HepG2 (cell line): ENCODE results near the gene EIF4G3. TPM values are rescaled to one million over a fixed set of nuclear protein-coding genes. Genes with fewer than 3 reads are reported as not detected.

Experiments used
- ATAC-seq: fragments of 200-7000 bp; cut with Tn5 transposase; 3 replicates; pipeline ENCODE4 v1.9.1; 2020; ENCODE audit warnings: mild to moderate bottlenecking, moderate library complexity
- BruUV-seq: library from RNA; stranded (reverse); fragments of 400-500 nt; replicated peaks from 2 replicates; lab custom pipeline; 2021; lab: Mats Ljungman, UMichigan
- CTCF ChIA-PET: fragments of 300-600 bp; formaldehyde crosslinking; extraction: SDS; loops from one replicate; lab custom pipeline; 2021; ENCODE audit warnings: low total read pairs, inconsistent platforms, low intra/inter-chr PET ratio; lab: Yijun Ruan, JAX
- POLR2A ChIA-PET: fragments of 350-600 bp; sonication (Branson Sonifier 250); formaldehyde crosslinking; loops from one replicate; lab custom pipeline; 2020; ENCODE audit warnings: antibody characterized with exemption, inconsistent platforms; lab: Yijun Ruan, JAX
- DNase-seq: peaks from one replicate; pipeline ENCODE4 v3.0.0-alpha.2; 2015; ENCODE audit warnings: low spot score
- FAIRE-seq: peaks from 3 replicates; lab custom pipeline; 2011; peaks lifted over from hg19 to GRCh38; lab: Jason Lieb, UNC
- H2AFZ ChIP-seq: one replicate; pipeline ENCODE4 v1.6.1; 2011; ENCODE audit warnings: low read length, inconsistent platforms
- H3K27ac ChIP-seq: fragments of 300-600 bp; 3 replicates; pipeline ENCODE4 v1.8.0; 2011; ENCODE audit warnings: mixed run types, mild to moderate bottlenecking, mixed read lengths, low read length, inconsistent platforms; ENCODE audit not compliant: insufficient read depth; ENCODE audit errors: extremely low read length
- H3K27me3 ChIP-seq, 2 experiments: fragments of 200-600 bp in 1 of 2; 2 replicates in 1 of 2; 3 replicates in 1 of 2; pipeline versions ENCODE4 v1.6.0 to v1.8.0; 2011; ENCODE audit warnings: low read length in 2 of 2, mild to moderate bottlenecking in 2 of 2, moderate library complexity in 2 of 2, inconsistent platforms in 1 of 2; ENCODE audit not compliant: insufficient read depth in 2 of 2, control insufficient read depth in 1 of 2
- H3K36me3 ChIP-seq, 2 experiments: fragments of 200-600 bp in 1 of 2; replicated peaks in 1 of 2; 2 replicates in 1 of 2; 3 replicates in 1 of 2; pipeline versions ENCODE4 v1.5.1 to v1.8.0; 2011; ENCODE audit warnings: low read length in 2 of 2, inconsistent platforms in 1 of 2; ENCODE audit not compliant: insufficient read depth in 2 of 2, control insufficient read depth in 1 of 2
- H3K4me1 ChIP-seq: 2 replicates; pipeline ENCODE4 v1.5.1; 2012; ENCODE audit warnings: low read length, inconsistent platforms; ENCODE audit not compliant: insufficient read depth
- H3K4me2 ChIP-seq: 2 replicates; pipeline ENCODE4 v1.6.0; 2011; ENCODE audit warnings: low read depth, low read length, inconsistent platforms
- H3K4me3 ChIP-seq, 3 experiments: fragments of 200-600 bp in 1 of 3; sonication (generic), shearing (Covaris generic) in 1 of 3; replicated peaks in 1 of 3; 2 replicates each; pipeline ENCODE4 v1.5.1; 2011 to 2016; ENCODE audit warnings: low read length in 3 of 3, inconsistent platforms in 2 of 3, low read depth in 2 of 3, mild to moderate bottlenecking in 2 of 3, control low read depth in 1 of 3, mixed read lengths in 1 of 3; ENCODE audit not compliant: insufficient read depth in 1 of 3
- H3K79me2 ChIP-seq: one replicate; pipeline ENCODE4 v1.6.1; 2011; ENCODE audit warnings: low read length, inconsistent platforms; ENCODE audit not compliant: insufficient read depth
- H3K9ac ChIP-seq: 2 replicates; pipeline ENCODE4 v1.6.0; 2011; ENCODE audit warnings: mild to moderate bottlenecking, low read depth, low read length, inconsistent platforms; ENCODE audit not compliant: insufficient read depth
- H3K9me3 ChIP-seq: 2 replicates; pipeline ENCODE4 v1.5.1; 2012; ENCODE audit warnings: mild to moderate bottlenecking, low read length
- H4K20me1 ChIP-seq: 2 replicates; pipeline ENCODE4 v1.6.0; 2011; ENCODE audit warnings: inconsistent platforms, mild to moderate bottlenecking, low read length, moderate library complexity; ENCODE audit not compliant: insufficient read depth
- GLI4 ChIP-seq: sonication (generic); formaldehyde crosslinking; IDR thresholded peaks from 2 replicates; pipeline ENCODE4 v1.5.1; 2020; ENCODE audit warnings: missing genetic modification reagents, mild to moderate bottlenecking, moderate library complexity, borderline replicate concordance
- MIER3 ChIP-seq: IDR thresholded peaks from 2 replicates; pipeline ENCODE4 v1.6.1; 2016; ENCODE audit warnings: missing compliant biosample characterization, borderline replicate concordance
- NR2F6 ChIP-seq, 2 experiments: IDR thresholded peaks; 2 replicates each; pipeline ENCODE4 v1.6.1; 2016; ENCODE audit warnings: antibody characterized with exemption in 1 of 2, mild to moderate bottlenecking in 1 of 2
- RCOR2 ChIP-seq: IDR thresholded peaks from 2 replicates; pipeline ENCODE4 v1.6.1; 2016; ENCODE audit warnings: missing biosample characterization, missing genetic modification reagents
- XRCC5 ChIP-seq: fragments of 200-400 bp; formaldehyde crosslinking; optimal IDR thresholded peaks from 2 replicates; pipeline ENCODE3; 2017; ENCODE audit warnings: mild to moderate bottlenecking, low read length
- ZFX ChIP-seq: sonication (generic); formaldehyde crosslinking; IDR thresholded peaks from 2 replicates; pipeline ENCODE4 v1.4.0; 2020; ENCODE audit warnings: mild to moderate bottlenecking, low read depth, missing genetic modification reagents, moderate library complexity
- ZNF460 ChIP-seq: sonication (generic); formaldehyde crosslinking; IDR thresholded peaks from 2 replicates; pipeline ENCODE4 v1.5.1; 2020; ENCODE audit warnings: missing genetic modification reagents, mild to moderate bottlenecking, borderline replicate concordance
- WGBS: methylation state at CpG from one replicate; pipeline ENCODE4 v1.1.6; 2017; ENCODE audit warnings: low lambda C conversion rate; 5-methylcytosine and 5-hydroxymethylcytosine counted together
- in situ Hi-C: cut with HindIII; loops from 2 replicates; pipeline ENCODE4 v1.10.0; 2017; ENCODE audit warnings: low pct_unique_long_range_greater_than_20kb; ENCODE audit not compliant: extremely low pct_ligation_motif_present
- intact Hi-C: fragments of 100-400 bp; cut with micrococcal nuclease; formaldehyde crosslinking; loops from one replicate; pipeline ENCODE4 v1.10.0; 2022; ENCODE audit not compliant: unreplicated experiment
- polyA plus RNA-seq, 8 experiments: library from polyadenylated mRNA; depleted of rRNA in 3 of 8; stranded (reverse) in 7 of 8; unstranded in 1 of 8; fragments of >200 nt; fragmentation: Illumina TruSeq in 4 of 8; extraction: Trizol in 4 of 8; gene quantifications; 2 replicates each; pipeline versions ENCODE4 v1.2.1 to v1.2.3, GENCODE V29; 2011 to 2016; ENCODE audit warnings: low read depth in 4 of 8, missing spikeins in 1 of 8, mixed read lengths in 1 of 8; ENCODE audit not compliant: insufficient read depth in 1 of 8
- total RNA-seq, 5 experiments: library from RNA; depleted of rRNA; stranded (reverse); fragments of >200 nt; fragmentation: Illumina TruSeq; extraction: Trizol; gene quantifications; 2 replicates each; pipeline ENCODE4 v1.2.3, GENCODE V29; 2016; ENCODE audit warnings: low read depth in 1 of 5
- TF ChIP-seq, protein P1 (sequence below): sonication (generic); formaldehyde crosslinking; IDR thresholded peaks from 2 replicates; pipeline ENCODE4 v1.5.0; 2020; ENCODE audit warnings: mild to moderate bottlenecking, missing genetic modification reagents
- TF ChIP-seq, protein P2 (sequence below): sonication (generic); formaldehyde crosslinking; IDR thresholded peaks from 2 replicates; pipeline ENCODE4 v1.4.0; 2020; ENCODE audit warnings: missing genetic modification reagents, mild to moderate bottlenecking, borderline replicate concordance
- TF ChIP-seq, protein P3 (sequence below): sonication (generic); formaldehyde crosslinking; conservative IDR thresholded peaks from 2 replicates; pipeline ENCODE4 v1.4.0; 2020; ENCODE audit warnings: missing genetic modification reagents
- TF ChIP-seq, protein P4 (sequence below): sonication (generic); formaldehyde crosslinking; IDR thresholded peaks from 2 replicates; pipeline ENCODE4 v1.4.0; 2020; ENCODE audit warnings: low read depth, mild to moderate bottlenecking, missing genetic modification reagents

Gene EIF4G3
- total and polyA plus RNA-seq, 2 of the 13 experiments (the other 11 are each of a cell fraction or from before 2014, with no cell fraction given) = 22.2 to 27.6 TPM

DNA sequence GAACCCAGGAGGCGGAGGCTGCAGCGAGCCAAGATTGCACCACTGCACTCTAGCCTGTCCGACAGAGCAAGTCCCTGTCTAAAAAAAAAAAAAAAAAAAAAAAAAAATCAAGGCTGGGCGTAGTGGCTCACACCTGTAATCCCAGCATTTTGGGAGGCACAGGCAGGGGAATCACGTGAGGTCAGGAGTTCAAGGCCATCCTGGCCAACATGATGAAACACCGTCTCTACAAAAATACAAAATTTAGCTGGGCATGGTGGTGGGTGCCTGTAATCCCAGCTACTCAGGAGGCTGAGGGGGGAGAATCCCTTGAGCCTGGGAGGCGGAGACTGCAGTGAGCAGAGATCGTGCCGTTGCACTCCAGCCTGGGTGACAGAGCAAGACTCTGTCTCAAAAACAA, 387.1 kb downstream of the EIF4G3 start (continued):
- TF ChIP-seq, protein P1, sequence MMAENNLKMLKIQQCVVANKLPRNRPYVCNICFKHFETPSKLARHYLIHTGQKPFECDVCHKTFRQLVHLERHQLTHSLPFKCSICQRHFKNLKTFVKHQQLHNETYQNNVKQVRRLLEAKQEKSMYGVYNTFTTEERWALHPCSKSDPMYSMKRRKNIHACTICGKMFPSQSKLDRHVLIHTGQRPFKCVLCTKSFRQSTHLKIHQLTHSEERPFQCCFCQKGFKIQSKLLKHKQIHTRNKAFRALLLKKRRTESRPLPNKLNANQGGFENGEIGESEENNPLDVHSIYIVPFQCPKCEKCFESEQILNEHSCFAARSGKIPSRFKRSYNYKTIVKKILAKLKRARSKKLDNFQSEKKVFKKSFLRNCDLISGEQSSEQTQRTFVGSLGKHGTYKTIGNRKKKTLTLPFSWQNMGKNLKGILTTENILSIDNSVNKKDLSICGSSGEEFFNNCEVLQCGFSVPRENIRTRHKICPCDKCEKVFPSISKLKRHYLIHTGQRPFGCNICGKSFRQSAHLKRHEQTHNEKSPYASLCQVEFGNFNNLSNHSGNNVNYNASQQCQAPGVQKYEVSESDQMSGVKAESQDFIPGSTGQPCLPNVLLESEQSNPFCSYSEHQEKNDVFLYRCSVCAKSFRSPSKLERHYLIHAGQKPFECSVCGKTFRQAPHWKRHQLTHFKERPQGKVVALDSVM = peak; percentile 8; the same call in 1 of the 2 replicates
- TF ChIP-seq ZNF460 (peak; percentile 88), NR2F6 (IDR thresholded peaks at IDR 0.05) (peak; percentile 64), NR2F6 (CRISPR knock-in tag; IDR thresholded peaks at IDR 0.05) (peak; percentile 70)
- TF ChIP-seq, protein P2, sequence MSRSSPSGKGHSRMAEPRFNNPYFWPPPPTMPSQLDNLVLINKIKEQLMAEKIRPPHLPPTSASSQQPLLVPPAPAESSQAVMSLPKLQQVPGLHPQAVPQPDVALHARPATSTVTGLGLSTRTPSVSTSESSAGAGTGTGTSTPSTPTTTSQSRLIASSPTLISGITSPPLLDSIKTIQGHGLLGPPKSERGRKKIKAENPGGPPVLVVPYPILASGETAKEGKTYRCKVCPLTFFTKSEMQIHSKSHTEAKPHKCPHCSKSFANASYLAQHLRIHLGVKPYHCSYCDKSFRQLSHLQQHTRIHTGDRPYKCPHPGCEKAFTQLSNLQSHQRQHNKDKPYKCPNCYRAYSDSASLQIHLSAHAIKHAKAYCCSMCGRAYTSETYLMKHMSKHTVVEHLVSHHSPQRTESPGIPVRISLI = peak; percentile 91; the same call in 1 of the 2 replicates

DNA sequence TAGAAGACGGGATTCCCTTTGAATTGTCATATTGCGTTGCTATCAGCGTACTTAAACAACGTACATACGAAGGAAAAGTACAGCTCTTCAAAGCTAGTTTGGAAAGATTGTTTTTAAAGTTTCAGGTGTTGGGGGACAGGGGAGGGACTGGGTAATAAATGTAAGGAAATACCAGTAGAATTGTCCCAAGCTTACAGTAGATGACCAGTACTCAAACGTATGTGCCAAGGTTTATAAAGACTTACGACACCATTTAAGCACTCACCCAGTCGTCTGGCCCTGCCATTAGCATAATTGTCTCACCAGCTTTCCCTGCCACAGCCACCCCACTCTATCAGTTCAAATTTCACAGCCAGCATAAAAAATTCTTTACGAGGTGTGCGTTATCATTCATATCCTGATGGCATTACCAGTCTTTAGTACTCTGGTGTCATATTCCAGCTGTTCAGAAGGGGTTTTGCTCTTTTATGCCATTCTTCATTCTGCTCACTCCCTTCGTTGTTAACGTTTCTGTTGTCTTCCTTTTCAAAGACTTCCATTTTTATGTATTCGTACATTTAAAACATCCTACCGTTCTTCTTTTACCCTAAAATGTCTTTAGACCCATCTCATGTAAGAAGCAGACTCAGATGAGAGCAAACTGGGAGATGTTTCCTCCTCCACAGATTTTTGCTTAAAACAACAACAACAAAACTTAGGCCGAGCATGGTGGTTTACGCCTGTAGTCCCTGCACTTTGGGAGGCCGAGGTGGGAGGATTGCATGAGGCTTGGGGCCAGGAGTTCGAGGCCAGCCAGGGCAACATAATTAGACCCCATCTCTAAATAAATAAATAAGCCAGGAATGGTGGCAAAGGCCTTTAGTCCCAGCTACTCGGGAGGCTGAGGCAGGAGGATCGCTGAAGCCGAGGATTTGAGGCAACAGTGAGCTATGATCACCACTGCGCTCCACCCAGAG, 388.6 kb downstream of the EIF4G3 start:
- no peak for FAIRE-seq
- BruUV-seq = TSS peak; percentile 96
- ChIA-PET POLR2A (interaction anchor here (0.8 to 2.2 kb wide), 7 partner anchors 10 to 388 kb away, joined by 3 to 19 read pairs (median 4); partner anchors contain the start of genes DDOST and KIF17), CTCF (no interaction called here)
- DNase-seq = peak; percentile 60
- Histone ChIP-seq H3K27me3 (no peaks in the 10 kb centered on the region; a peak in 1 of 5 replicates), H3K27ac (peak overlapping the region; percentile 99), H3K4me1 (peaks cover 41% of the 10 kb centered on the region), H3K36me3 (no peaks in the 10 kb centered on the region; a peak in 1 of 5 replicates), H3K79me2 (peaks cover 33% of the 10 kb centered on the region), H3K9ac (peak overlapping the region; percentile 91), H2AFZ (peak overlapping the region; percentile 62), H3K4me2 (peak overlapping the region; percentile 93), H4K20me1 (peaks cover 30% of the 10 kb centered on the region), H3K4me3 (peak overlapping the region; percentile 72 to 99 (median 92)), H3K9me3 (no peaks in the 10 kb centered on the region)
- 11% methylated on average over 22 of the region's 22 CpGs for whole genome bisulfite sequencing
- intact Hi-C loops (loop anchor here (10.0 kb wide), 1 partner anchor 107 kb away; no protein-coding TSS in a partner anchor), in situ Hi-C loops (no loop called here)
- ATAC-seq = peak; percentile 19
- TF ChIP-seq RCOR2 (CRISPR knock-in tag) (0 out of 2 replicates have a peak, but pooled peaks have one; percentile 61), GLI4 (CRISPR knock-in tag) (no peak), XRCC5 (no peak), MIER3 (CRISPR knock-in tag) (no peak), ZFX (CRISPR knock-in tag) (0 out of 2 replicates have a peak, but pooled peaks have one; percentile 39)
- TF ChIP-seq, protein P3, sequence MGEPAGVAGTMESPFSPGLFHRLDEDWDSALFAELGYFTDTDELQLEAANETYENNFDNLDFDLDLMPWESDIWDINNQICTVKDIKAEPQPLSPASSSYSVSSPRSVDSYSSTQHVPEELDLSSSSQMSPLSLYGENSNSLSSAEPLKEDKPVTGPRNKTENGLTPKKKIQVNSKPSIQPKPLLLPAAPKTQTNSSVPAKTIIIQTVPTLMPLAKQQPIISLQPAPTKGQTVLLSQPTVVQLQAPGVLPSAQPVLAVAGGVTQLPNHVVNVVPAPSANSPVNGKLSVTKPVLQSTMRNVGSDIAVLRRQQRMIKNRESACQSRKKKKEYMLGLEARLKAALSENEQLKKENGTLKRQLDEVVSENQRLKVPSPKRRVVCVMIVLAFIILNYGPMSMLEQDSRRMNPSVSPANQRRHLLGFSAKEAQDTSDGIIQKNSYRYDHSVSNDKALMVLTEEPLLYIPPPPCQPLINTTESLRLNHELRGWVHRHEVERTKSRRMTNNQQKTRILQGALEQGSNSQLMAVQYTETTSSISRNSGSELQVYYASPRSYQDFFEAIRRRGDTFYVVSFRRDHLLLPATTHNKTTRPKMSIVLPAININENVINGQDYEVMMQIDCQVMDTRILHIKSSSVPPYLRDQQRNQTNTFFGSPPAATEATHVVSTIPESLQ (CRISPR knock-in tag) = 0 out of 2 replicates have a peak, but pooled peaks have one; percentile 56
- TF ChIP-seq, protein P4, sequence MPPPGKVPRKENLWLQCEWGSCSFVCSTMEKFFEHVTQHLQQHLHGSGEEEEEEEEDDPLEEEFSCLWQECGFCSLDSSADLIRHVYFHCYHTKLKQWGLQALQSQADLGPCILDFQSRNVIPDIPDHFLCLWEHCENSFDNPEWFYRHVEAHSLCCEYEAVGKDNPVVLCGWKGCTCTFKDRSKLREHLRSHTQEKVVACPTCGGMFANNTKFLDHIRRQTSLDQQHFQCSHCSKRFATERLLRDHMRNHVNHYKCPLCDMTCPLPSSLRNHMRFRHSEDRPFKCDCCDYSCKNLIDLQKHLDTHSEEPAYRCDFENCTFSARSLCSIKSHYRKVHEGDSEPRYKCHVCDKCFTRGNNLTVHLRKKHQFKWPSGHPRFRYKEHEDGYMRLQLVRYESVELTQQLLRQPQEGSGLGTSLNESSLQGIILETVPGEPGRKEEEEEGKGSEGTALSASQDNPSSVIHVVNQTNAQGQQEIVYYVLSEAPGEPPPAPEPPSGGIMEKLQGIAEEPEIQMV = 0 out of 2 replicates have a peak, but pooled peaks have one; percentile 3
